Neural progenitor cell (in vitro differentiated cells): ENCODE results near the gene C21orf58. TPM values are rescaled to one million over a fixed set of nuclear protein-coding genes. Genes with fewer than 3 reads are reported as not detected.

Source experiments
- DNase-seq: peaks from one replicate; pipeline ENCODE4 v3.0.0-alpha.2; 2016; ENCODE audit warnings: low spot score
- H2AFZ ChIP-seq: fragments of 200-600 bp; sonication (generic); replicated peaks from 2 replicates; pipeline ENCODE4 v1.6.1; 2016; ENCODE audit warnings: antibody characterized with exemption
- H3F3A ChIP-seq: fragments of 200-600 bp; sonication (generic); 2 replicates; pipeline ENCODE4 v1.6.1; 2016; ENCODE audit warnings: antibody characterized with exemption, low read depth
- H3K27ac ChIP-seq: fragments of 200-600 bp; sonication (generic); 2 replicates; pipeline ENCODE4 v1.5.1; 2016; ENCODE audit warnings: mild to moderate bottlenecking
- H3K27me3 ChIP-seq: fragments of 200-600 bp; sonication (generic); 2 replicates; pipeline ENCODE4 v1.6.1; 2016; ENCODE audit warnings: mild to moderate bottlenecking, moderate library complexity
- H3K36me3 ChIP-seq: fragments of 200-600 bp; sonication (generic); 2 replicates; pipeline ENCODE4 v1.5.1; 2016
- H3K4me1 ChIP-seq: fragments of 200-600 bp; sonication (generic); 2 replicates; pipeline ENCODE4 v1.6.1; 2016; ENCODE audit warnings: mixed run types
- H3K4me2 ChIP-seq: fragments of 200-600 bp; sonication (generic); 2 replicates; pipeline ENCODE4 v1.6.1; 2016
- H3K4me3 ChIP-seq: fragments of 200-600 bp; sonication (generic); 2 replicates; pipeline ENCODE4 v1.5.1; 2016
- H3K79me2 ChIP-seq: fragments of 200-600 bp; sonication (generic); 2 replicates; pipeline ENCODE4 v1.6.1; 2016; ENCODE audit warnings: low read depth
- H3K9ac ChIP-seq: fragments of 200-600 bp; sonication (generic); 2 replicates; pipeline ENCODE4 v1.6.1; 2016
- H3K9me3 ChIP-seq: fragments of 200-600 bp; sonication (generic); 2 replicates; pipeline ENCODE4 v1.5.1; 2016; ENCODE audit warnings: low read depth
- H4K20me1 ChIP-seq: fragments of 200-600 bp; sonication (generic); 2 replicates; pipeline ENCODE4 v1.6.1; 2016; ENCODE audit warnings: low read depth
- H3K27ac Mint-ChIP-seq: 3 replicates; pipeline ENCODE4 v1.8.0; 2021; ENCODE audit warnings: mixed read lengths
- H3K27me3 Mint-ChIP-seq: 2 replicates; pipeline ENCODE4 v1.8.0; 2022; ENCODE audit warnings: low read depth, mild to moderate bottlenecking, inconsistent platforms, moderate library complexity, mixed read lengths; ENCODE audit not compliant: insufficient read depth
- H3K36me3 Mint-ChIP-seq: 3 replicates; pipeline ENCODE4 v1.8.0; 2021; ENCODE audit warnings: mixed read lengths
- H3K4me1 Mint-ChIP-seq: 3 replicates; pipeline ENCODE4 v1.8.0; 2021; ENCODE audit warnings: mixed read lengths
- H3K4me3 Mint-ChIP-seq: 3 replicates; pipeline ENCODE4 v1.8.0; 2021; ENCODE audit warnings: mild to moderate bottlenecking, moderate library complexity, mixed read lengths
- H3K9me3 Mint-ChIP-seq: 3 replicates; pipeline ENCODE4 v1.8.0; 2020; ENCODE audit warnings: mixed read lengths
- CTCF ChIP-seq: fragments of 200-600 bp; sonication (generic); IDR thresholded peaks from 2 replicates; pipeline ENCODE4 v1.5.1; 2017; ENCODE audit warnings: antibody characterized with exemption, mild to moderate bottlenecking
- EZH2 ChIP-seq: fragments of 200-600 bp; sonication (generic); IDR thresholded peaks from 2 replicates; pipeline ENCODE4 v1.6.1; 2017; ENCODE audit warnings: antibody characterized with exemption, mild to moderate bottlenecking, moderate library complexity
- EZH2phosphoT487 ChIP-seq: fragments of 200-600 bp; sonication (generic); IDR thresholded peaks from 2 replicates; pipeline ENCODE4 v1.6.1; 2017; ENCODE audit warnings: antibody characterized with exemption
- total RNA-seq: library from RNA; depleted of rRNA; stranded (reverse); fragments of >200 nt; gene quantifications from 2 replicates; pipeline ENCODE4 v1.2.3, GENCODE V29; 2015; ENCODE audit warnings: low replicate concordance

The C21orf58 gene
- total RNA-seq, 1 donor from 2014 or later = 26.2 TPM

GRCh38 chr21:46285761-46286647 lies 37.7 kb downstream of the C21orf58 start, which contains the start of gene YBEY:
TSS of gene YBEY (plus strand) at chr21:46286342. CDS start at chr21:46286914, 572 bp downstream.
- Histone ChIP-seq H3K9me3 (no peaks in the 10 kb centered on the region), H3K27me3 (no peaks in the 10 kb centered on the region), H2AFZ (peak within 1 kb of the TSS; percentile 92), H4K20me1 (peaks cover 26% of the 10 kb centered on the region), H3K27ac (peak within 1 kb of the TSS; percentile 95), H3K4me1 (peaks cover 22% of the 10 kb centered on the region), H3K9ac (peak within 1 kb of the TSS; percentile 77), H3F3A (peaks cover 30% of the 10 kb centered on the region), H3K4me2 (peak within 1 kb of the TSS; percentile 95), H3K79me2 (peaks cover 82% of the 10 kb centered on the region), H3K36me3 (peaks cover 3% of the 10 kb centered on the region), H3K4me3 (peak within 1 kb of the TSS; percentile 93)
- Mint-ChIP-seq H3K27ac (peak within 1 kb of the TSS; percentile 84), H3K27me3 (peaks cover 3% of the 10 kb centered on the region), H3K4me1 (peaks cover 39% of the 10 kb centered on the region), H3K9me3 (peaks cover 3% of the 10 kb centered on the region), H3K4me3 (peak within 1 kb of the TSS; percentile 94), H3K36me3 (peaks cover 25% of the 10 kb centered on the region)
- DNase-seq = peak; percentile 96
- TF ChIP-seq CTCF = peak; percentile 48
- TF ChIP-seq EZH2 = no peak

DNA sequence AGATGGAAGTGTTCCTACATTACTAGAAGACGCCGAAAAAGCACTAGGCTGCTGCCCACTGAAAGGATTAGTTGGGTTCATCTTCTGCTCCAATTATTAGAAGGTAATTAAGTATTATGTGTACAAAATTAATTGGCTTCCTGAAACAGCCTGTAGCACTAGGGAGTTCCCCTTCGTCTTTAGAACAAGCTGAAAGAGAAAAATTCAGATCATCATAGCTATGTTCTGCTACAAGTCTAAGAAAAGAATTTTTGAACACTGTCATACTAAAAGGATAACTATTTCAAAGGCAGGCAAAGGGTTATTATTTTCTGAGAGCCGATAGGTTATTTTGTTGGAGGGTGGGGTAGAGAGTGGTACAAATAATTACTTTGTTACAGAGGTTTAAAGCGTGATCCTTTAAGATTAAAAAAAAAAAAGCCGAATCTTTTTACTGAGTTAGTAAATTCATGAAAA lies 38.4 kb downstream of the C21orf58 start, which contains the start of gene MCM3AP:
Gene MCM3AP (minus strand): TSS at position 406 of the 456 bp plus-strand sequence. CDS start 325 bp downstream, at position 81.
- Histone ChIP-seq H4K20me1 (peaks cover 26% of the 10 kb centered on the region), H3K4me2 (peak within 1 kb of the TSS; percentile 95), H3K79me2 (peaks cover 88% of the 10 kb centered on the region), H3K9ac (peak within 1 kb of the TSS; percentile 77), H3K4me1 (peaks cover 22% of the 10 kb centered on the region), H3K9me3 (no peaks in the 10 kb centered on the region), H3K36me3 (peaks cover 3% of the 10 kb centered on the region), H3K27me3 (no peaks in the 10 kb centered on the region), H3K27ac (peak within 1 kb of the TSS; percentile 95), H2AFZ (peak within 1 kb of the TSS; percentile 92), H3K4me3 (peak within 1 kb of the TSS; percentile 93), H3F3A (peaks cover 30% of the 10 kb centered on the region)
- Mint-ChIP-seq H3K27ac (peak within 1 kb of the TSS; percentile 84), H3K9me3 (peaks cover 3% of the 10 kb centered on the region), H3K4me3 (peak within 1 kb of the TSS; percentile 94), H3K36me3 (peaks cover 27% of the 10 kb centered on the region), H3K27me3 (peaks cover 3% of the 10 kb centered on the region), H3K4me1 (peaks cover 39% of the 10 kb centered on the region)
- DNase-seq = no peak
- TF ChIP-seq EZH2 = no peak
- no peak for TF ChIP-seq EZH2phosphoT487
- no peak for TF ChIP-seq CTCF

DNA sequence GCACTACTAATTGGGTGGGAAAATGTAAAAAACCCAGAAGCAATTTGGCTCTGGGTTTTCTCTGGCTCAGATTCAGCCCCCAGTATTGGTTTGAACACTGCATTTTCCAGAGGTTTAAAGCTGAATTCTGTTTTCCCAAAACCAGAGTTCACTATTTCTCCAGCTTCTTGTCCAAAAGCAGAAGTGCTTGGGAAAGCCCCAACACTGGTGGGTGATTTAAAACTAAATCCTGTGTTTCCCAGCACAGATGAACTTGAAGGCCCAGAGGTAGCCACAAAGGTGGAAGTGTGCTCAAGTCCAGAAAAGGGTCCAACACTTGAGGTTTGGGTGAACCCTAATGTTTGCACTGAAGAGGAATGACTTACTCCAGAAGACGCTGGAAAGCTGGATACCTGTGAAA lies 38.9 kb downstream of the C21orf58 start:
- no peak overlapping the region for H2AFZ ChIP-seq
- Mint-ChIP-seq H3K36me3 (peaks cover 32% of the 10 kb centered on the region), H3K4me1 (peaks cover 37% of the 10 kb centered on the region), H3K27me3 (peaks cover 3% of the 10 kb centered on the region), H3K4me3 (peak overlapping the region; percentile 91), H3K9me3 (peaks cover 3% of the 10 kb centered on the region), H3K27ac (no peak overlapping the region)
- DNase-seq = no peak
- no peaks in the 10 kb centered on the region for H3K9me3 ChIP-seq
- no peak overlapping the region for H3K9ac ChIP-seq
- H3K27ac ChIP-seq = no peak overlapping the region
- H3K4me3 ChIP-seq = peak overlapping the region; percentile 93
- peaks cover 22% of the 10 kb centered on the region for H3K4me1 ChIP-seq
- peak overlapping the region; percentile 95 for H3K4me2 ChIP-seq
- H3K27me3 ChIP-seq = no peaks in the 10 kb centered on the region
- no peak for TF ChIP-seq EZH2
- TF ChIP-seq EZH2phosphoT487 = no peak
- no peak for TF ChIP-seq CTCF
- H3F3A ChIP-seq = peaks cover 30% of the 10 kb centered on the region
- H3K79me2 ChIP-seq = peaks cover 84% of the 10 kb centered on the region
- H4K20me1 ChIP-seq = peaks cover 26% of the 10 kb centered on the region
- peaks cover 3% of the 10 kb centered on the region for H3K36me3 ChIP-seq
